NCI-H1436 (cell line): ENCODE results near the gene TAMM41.
"Not testable (repeated sequence)": the region's sequence is repeated elsewhere in the genome, so short reads cannot be mapped to it uniquely, and the experiment has no call there.

Experiments
- DNase-seq: peaks from one replicate; lab custom pipeline; 2025; lab: John Stamatoyannopoulos, UW

Gene TAMM41, protein sequence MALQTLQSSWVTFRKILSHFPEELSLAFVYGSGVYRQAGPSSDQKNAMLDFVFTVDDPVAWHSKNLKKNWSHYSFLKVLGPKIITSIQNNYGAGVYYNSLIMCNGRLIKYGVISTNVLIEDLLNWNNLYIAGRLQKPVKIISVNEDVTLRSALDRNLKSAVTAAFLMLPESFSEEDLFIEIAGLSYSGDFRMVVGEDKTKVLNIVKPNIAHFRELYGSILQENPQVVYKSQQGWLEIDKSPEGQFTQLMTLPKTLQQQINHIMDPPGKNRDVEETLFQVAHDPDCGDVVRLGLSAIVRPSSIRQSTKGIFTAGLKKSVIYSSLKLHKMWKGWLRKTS

DNA sequence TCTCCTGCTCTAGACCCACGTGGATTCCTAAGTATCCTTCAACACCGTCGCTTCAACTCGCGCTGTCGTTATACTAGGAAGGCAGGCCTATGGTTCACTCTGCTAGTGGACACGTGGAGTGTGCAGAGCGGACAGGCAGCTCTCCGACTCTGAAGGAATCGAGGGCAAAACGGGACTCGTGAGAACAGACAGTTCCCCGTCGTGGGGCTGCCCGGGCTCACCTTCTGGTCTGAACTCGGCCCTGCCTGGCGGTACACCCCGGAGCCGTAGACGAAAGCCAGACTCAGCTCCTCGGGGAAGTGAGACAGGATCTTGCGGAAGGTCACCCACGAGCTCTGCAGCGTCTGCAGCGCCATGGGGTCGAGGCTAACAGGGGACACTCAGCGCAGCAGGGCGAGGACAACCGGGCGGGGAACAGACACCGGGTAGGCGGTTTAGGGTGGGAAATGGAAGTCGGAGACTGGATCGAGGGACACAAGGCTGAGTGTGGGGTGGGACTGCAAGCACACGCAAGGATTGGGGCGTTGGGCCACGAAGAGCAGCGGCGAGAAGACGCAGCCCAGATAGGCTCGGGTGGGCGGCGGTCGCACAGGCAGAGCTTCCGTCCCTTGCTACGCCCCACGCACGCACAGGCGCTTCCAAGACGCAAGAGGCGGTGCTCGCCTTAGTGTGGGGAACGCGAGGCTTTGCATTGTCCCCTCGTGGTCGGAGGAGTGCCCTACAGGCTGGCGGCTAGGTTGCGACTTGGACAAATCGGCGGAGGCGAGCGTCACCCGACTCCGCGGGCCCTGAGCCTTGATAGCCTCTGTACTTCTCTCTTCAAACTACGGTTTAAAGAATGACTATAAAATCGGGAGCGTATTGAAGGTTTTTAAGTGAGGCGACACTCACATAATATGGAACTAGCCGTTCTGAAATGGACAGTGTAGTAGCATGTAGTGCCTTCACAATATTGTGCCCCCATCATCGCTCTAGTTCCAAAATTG is at the start of gene TAMM41:
TAMM41 (minus strand) TSS at position 605 of the 986 bp plus-strand sequence; CDS start at position 356, 249 bp downstream.
- DNase-seq = peak; percentile 74

DNA sequence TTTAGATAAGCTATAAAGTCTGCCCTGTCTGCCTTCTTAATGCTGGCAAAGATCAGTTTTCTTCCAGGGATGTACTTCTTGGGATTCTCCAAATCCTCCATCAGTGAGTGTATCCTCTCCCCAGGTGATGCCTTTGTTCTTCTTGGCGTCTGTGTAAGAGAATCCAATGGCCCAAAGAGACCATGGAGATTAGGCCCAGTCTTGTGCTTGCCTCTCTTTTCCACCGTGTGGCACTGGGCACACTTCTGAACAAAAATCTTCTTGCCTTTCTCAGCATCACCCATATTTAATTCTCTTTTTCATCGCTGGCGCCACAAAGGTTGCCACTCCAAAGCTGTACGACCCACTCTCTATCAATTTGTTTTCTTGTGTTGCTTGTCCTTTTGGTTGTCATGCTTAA is 32.2 kb upstream of the TAMM41 start:
- no peak for DNase-seq

DNA sequence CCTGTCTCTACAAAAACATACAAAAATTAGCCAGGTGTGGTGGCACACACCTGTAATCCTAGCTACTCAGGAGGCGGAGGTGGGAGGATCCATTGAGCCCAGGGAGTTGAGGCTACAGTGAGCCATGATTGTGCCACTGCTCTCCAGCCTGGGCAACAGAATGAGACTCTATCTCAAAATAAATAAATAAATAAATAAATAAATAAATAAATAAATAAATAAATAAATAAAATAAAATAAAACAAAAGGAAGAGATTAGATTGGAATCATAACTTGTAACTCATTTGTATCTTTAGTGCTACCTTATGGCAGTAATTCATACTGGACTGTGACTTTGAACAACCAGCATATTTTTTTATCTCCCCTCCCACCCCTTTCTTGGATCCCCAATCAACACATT is 28.0 kb upstream of the TAMM41 start:
- not testable (repeated sequence) for DNase-seq

DNA sequence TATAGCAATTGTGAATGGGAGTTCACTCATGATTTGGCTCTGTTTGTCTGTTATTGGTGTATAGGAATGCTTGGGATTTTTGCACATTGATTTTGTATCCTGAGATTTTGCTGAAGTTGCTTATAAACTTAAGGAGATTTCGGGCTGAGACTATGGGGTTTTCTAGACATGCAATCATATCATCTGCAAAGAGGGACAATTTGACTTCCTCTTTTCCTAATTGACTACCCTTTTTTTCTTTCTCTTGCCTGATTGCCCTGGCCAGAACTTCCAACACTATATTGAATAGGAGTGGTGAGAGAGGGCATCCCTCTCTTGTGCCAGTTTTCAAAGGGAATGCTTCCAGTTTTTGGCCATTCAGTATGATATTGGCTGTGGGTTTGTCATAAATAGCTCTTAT is 17.1 kb upstream of the TAMM41 start:
- not testable (repeated sequence) for DNase-seq

DNA sequence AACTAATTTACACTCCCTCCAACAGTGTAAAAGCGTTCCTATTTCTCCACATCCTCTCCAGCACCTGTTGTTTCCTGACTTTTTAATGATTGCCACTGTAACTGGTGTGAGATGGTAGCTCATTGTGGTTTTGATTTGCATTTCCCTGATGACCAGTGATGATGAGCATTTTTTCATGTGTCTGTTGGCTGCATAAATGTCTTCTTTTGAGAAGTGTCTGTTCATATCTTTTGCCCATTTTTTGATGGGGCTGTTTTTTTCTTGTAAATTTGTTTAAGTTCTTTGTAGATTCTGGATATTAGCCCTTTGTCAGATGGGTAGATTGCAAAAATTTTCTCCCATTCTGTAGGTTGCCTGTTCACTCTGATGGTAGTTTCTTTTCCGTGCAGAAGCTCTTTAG is 15.9 kb upstream of the TAMM41 start:
- DNase-seq = not testable (repeated sequence)

DNA sequence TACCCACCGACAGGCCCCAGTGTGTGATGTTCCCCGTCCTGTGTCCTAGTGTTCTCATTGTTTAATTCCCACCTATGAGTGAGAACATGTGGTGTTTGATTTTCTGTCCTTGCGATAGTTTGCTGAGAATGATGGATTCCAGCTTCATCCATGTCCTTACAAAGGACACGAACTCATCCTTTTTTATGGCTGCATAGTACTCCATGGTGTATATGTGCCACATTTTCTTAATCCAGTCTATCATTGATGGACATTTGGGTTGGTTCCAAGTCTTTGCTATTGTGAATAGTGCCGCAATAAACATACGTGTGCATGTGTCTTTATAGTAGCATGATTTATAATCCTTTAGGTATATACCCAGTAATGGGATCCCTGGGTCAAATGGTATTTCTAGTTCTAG is 15.5 kb upstream of the TAMM41 start:
- DNase-seq = not testable (repeated sequence)

DNA sequence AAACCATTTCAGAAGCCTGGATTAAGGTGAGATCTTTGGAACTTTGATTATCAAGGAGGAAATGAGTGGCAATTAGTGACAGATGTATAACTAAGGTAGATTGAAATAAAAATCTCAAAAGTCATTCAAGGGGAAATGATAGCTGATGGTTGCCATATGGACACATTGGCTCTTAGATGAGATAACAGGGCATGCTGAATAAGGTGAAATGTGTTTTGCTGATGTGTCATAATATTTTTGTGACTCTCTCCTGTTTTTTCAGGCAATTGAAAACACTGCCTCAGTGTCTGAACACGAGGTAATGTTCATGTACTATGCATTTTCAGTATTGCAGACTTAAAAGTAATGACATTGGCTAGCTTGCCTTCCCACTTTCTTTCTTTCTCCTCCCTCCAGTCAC is 13.5 kb upstream of the TAMM41 start:
- not testable (repeated sequence) for DNase-seq

DNA sequence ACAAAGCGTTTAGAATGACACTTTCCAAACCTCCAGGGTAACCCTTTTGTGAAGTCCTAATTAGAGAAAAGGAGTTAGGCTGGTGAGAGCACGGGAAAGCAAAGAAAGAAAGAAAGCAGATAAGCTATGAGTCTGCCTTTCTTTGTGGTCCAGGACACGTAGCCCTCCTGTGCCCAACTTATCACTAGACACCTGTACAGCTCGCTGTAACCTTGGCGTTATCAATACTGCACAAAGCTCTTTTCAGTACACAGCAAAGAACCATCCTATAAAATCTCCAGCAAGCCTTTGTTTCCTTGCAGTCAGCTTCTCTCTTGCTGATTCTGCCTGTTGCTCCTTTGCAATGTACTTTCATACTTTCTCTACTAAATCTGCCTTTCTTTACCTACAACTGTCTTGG is 6.8 kb upstream of the TAMM41 start:
- no peak for DNase-seq

DNA sequence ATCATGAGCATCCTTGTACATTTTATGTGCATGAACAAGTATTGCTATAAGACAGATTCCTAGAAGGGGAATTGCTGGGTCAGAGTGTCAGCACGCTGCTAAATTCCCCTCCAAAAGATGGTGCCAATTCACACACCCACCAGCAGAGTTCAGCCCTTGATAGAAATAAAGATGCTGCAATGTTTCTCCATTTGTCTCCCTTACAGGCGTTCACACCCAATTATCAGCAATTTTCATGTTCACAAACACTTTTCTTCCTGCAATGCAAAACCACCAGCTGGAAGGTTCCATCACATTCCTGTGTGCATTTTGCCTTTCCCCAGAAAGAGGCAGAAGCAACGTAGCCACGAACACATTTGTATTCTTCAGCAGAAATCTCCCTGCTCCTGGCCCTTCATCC is 3.3 kb upstream of the TAMM41 start:
- DNase-seq = no peak

DNA sequence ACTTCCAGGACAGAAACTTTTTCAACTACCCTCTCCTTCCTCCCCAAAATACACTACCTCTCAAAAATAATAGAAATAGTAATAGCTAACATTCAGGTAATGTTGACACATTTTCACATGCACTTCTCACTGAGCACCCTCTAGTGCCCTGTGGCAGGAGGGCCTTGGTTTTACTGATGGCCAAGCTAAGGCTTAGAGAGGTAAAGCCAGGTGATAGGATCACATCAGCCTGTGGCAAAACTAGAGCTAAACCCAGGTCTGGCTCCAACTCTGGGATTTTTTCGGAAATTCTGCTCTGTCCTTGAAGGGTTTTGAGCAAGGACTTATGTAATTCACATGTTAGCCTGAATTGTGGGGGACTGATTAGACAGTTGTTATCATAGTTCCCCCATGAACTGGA is 922 bp upstream of the TAMM41 start:
- no peak for DNase-seq

DNA sequence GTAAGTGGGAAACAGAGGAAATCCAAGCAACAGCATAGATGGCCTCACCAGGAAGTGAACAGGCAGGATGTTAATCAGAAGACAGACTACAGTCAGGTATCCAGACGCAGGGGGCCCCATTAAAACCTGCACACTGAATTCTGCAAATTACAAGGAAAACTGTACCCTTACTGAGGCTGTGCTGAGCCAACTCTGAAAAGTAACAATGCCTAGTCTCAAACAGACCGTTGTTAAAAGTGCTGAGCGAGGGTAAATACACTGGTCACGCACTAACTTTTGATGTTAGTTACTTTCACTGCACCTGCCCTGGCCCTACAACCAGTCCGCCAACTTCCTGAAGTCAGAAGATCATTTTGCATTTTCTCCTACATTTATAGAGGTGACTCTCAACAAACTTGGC is 1.0 kb downstream of the TAMM41 start:
- no peak for DNase-seq

DNA sequence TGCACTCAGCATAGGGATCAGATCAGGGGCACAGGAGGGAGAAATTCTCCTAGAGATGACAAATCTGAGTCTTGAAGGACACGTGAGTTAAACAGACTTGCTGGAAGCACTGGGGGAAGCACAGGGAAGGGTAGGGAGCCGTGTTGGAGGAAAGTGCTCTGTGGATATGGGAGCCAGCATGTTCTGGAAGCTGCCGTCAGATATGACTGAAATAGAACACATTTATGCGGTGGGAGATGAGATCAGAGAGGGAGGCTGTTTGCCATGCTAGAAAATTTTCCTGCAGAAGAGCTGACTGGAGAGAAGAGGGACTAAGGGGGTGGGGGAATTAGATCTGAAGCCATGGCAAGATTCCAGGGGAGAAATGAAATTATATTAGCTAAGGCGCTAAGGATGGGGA is 1.8 kb downstream of the TAMM41 start:
- no peak for DNase-seq

DNA sequence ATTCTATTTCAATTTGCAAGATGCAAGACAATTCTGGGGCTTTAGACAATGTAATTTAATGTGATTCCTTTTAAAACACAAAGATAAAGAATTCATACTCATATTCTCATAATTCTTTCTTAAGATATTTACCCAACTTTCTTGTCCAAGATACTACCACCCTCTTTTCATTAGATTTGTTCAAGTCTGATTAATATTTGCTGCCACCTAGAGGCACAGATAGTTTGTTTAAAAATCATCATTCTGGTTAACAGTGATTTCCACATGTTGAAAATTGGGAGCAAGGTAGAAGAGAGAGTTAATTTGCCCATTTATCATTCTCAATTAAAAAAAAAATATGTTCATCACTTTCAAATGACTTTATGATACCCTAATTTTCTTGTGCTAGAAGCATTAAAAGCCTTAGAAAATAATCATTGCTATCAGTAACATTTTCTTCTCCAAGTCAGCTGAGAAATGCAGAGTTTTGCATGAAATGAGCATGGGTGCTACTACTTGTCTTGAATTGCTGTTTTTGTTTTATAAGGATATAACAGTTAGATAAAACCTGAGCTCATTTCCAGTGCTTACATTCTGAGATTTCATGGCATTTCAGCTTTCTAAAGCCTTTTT is 11.6 kb downstream of the TAMM41 start:
- no peak for DNase-seq

DNA sequence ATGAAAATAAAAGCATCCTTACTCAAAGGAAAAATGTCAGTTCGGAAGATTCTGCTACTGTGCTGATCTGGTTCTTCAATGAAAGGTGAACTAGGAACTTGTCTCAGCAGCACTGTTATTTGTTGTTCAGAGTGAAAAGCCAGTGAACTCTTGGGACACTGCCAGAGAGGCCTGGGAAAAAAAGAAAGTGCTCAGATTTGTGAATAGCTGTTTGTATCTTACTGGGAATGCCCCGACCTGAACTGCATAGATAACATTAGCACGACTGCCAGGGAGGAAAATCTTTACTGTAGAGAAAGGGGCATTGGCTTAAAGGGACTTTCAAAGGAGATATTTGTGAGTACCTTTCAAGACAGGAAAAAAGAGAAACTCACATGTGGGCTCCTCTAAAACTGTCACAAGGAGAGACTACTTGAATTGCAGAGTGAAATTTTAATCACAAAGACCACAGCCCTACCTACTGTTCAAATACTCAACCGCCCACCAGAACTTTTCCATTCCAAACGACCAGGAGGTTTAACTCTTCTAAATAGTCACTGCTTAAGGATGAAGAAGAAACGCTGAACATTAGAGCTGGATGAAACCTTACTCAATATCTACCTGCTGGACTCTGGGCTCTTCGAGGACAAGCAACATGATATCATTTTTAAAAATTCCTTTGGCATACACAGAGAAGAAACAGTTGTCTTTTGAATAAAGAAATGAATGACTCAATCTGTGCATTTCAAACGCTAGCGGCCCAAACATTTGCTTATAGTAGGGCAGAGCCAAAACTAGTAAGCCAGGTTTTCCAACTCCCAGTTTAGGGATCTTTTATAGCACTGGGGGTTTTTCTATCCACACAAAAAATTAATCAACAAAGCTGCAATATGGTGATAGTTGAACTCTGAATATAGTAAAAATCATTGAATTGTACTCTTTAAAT is 13.4 kb downstream of the TAMM41 start:
- no peak for DNase-seq

DNA sequence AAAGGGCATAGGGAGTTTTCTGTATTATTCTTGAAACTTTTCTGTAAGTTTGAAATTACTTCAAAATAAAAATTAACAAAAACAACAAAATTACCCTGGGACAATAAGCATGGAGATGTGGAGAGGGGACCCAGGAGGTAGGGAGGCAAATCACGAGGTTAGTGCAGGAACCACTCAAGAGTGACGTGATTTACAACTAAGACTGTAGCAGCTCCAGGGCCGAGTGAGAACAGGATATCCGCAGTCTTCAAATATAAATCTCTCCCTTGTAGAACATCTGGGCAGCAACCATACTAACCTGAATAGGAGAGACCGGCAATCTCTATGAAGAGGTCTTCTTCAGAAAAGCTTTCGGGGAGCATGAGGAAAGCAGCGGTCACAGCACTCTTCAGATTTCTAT is 17.3 kb downstream of the TAMM41 start:
- DNase-seq = no peak

DNA sequence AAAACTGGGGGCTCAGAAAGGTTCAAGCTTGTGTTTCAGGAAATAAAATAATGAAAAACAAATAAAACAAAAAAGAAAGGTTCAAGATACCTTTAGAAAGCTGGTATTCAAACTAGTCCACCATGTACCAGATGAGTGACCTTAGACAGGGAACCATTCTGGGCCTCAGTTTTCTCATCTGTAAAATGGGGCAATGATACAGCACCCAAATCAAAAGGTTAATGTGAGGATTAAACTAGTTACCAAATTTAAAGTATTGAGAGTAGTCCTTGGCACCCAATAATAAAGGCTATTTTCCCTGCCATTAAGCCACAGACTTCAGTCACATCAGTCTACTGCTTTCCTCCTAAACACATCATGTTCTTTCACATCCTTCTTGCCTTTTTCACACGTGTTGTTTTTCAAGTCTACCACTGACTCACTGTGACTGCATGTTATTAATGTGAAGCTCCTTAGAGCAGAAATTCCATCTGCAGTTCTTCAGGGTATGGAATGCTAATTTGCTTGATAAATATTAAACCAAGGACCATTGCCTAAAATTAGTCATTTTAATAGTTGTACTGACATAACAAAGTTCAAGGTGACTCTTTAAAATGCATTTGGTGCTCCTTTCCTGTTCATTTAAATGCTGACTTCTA is 19.9 kb downstream of the TAMM41 start:
- no peak for DNase-seq

DNA sequence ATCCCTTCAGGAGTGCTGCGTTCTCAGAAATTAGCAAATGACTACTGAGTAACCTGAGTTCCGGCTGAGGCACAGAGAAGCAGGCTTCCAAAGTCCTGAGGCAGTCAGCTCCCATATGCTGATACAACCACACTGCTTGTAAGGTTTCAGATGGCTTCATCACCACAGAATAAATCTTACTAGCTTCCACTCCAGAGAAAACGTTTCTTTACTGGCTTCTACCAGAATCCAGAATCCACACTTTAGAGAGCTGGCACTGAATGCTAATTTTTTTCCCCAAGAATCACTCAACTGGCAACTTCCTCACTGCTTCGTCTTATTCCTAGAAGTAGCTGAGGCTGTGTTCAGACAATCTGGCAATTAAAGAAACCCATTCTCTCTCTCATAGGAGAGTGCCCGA is 21.4 kb downstream of the TAMM41 start:
- DNase-seq = no peak

DNA sequence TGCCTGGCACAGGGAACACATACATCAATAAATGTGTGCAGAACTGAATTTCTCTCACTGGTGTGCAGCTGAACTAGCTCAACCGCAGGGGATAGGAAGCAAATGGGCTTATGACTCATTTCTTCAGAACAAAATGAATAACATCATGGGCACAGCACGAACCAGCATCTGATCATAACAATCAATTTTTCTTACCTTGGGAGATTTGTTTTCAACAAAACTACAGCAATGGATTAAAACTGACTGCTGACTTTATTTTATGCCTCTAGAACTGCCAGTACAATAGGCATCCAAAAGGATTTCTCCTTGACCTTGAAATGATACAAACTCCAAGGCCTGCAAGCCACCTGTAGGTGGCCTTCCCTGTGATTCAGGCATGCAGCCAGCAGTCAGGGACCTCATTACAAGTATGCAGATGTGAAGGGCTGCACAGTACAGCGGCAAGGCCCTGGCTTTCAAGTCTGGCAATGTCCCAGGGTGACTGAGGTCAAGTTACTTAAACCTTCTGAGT is 26.1 kb downstream of the TAMM41 start:
- no peak for DNase-seq

DNA sequence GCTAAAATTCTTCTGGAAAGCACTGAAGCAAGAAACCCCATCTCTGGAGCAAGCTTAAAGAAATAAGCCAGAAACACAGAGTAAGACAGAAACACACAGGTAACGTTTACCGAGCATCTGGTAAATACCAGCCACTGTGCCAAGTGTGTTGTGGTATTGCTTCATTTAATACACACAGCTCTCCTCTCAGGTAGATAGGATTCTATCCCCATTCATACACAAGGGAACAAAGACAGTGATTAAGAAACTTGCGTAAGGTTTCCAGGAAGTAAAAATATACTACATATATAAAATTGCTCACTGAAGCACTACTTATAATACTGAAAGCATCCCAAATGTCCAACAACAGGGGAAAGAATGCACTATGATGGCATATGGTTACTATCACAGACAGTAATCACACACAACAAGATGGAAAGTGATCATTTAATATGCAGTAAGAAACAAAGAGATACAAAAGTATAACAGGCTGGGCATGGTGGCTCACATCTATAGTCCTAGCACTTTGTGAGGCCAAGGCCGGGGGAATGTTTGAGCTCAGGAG is 27.5 kb downstream of the TAMM41 start:
- DNase-seq = no peak

DNA sequence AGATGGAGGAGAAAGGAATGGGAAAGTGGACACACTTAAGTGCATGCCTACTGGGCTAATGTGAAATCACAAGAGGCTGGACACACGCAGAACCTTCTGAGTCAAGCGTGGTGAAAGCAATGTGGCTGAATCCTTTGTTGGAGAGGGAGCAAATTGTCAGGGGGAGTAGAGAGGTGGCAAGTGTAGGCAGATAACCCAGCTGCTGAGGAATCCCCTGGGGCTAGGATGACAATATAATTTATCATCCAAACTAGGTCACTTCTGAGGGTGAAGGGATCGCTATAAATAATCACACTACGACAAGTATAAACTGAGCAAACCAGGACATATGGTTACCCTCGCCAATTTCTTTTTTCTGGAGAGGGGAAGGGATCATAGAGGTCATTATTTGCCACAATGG is 28.7 kb downstream of the TAMM41 start:
- no peak for DNase-seq

DNA sequence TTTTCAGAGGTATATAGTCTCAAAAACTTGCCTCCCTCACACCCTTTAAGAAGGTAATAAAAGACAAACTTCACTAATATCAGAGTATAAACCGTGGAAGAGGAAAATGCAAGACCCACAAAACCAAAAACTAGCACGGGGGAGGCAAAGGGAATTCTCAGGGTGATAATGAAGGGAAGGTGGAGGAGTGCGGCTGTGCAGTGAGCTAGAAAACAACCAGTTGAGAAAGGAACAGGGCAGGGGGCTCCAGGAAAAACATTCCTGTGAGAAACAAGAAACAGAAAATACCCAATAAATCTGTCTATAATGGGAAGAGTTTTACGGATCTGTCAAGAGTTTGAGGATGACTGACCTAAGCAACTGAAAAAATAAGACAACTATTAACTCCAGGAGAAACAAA is 31.6 kb downstream of the TAMM41 start:
- DNase-seq = no peak
